Lung (tissue), 12 donors: ENCODE data around the gene KRAS. TPM values are rescaled to one million over a fixed set of nuclear protein-coding genes. Genes with fewer than 3 reads are reported as not detected.
A peak's percentile ranks its signal among the peaks of the same experiment; 100 is the strongest.

Source experiments
- ATAC-seq: fragments of 200-7000 bp; cut with Tn5 transposase; one replicate; pipeline ENCODE4 v1.9.1; 2020; ENCODE audit warnings: moderate number of reproducible peaks; ENCODE audit not compliant: insufficient read depth, low FRiP score
- DNase-seq, 3 donors: peaks; one replicate each; pipeline ENCODE4 v3.0.0-alpha.2; 2013 to 2017
- H3K27ac ChIP-seq, 2 donors: one replicate each; pipeline ENCODE4 v1.5.1; 2013; ENCODE audit warnings: mild to moderate bottlenecking in 2 of 2, moderate library complexity in 2 of 2, control low read depth in 1 of 2, inconsistent platforms in 1 of 2, low read depth in 1 of 2, low read length in 1 of 2
- H3K27me3 ChIP-seq, 3 donors: one replicate each; pipeline ENCODE4 v1.5.1; 2013; ENCODE audit warnings: low read length in 2 of 3; ENCODE audit not compliant: control insufficient read depth in 3 of 3, insufficient read depth in 3 of 3
- H3K36me3 ChIP-seq, 4 donors: one replicate each; pipeline ENCODE4 v1.5.1; 2013; ENCODE audit warnings: low read length in 4 of 4, mild to moderate bottlenecking in 1 of 4, moderate library complexity in 1 of 4; ENCODE audit not compliant: control insufficient read depth in 4 of 4, insufficient read depth in 4 of 4
- H3K4me1 ChIP-seq, 5 donors: one replicate each; pipeline ENCODE4 v1.5.1; 2013; ENCODE audit warnings: low read length in 5 of 5, mild to moderate bottlenecking in 2 of 5, moderate library complexity in 1 of 5; ENCODE audit not compliant: control insufficient read depth in 5 of 5, insufficient read depth in 5 of 5
- H3K4me3 ChIP-seq: one replicate; pipeline ENCODE4 v1.5.1; 2013; ENCODE audit warnings: mild to moderate bottlenecking, control low read depth, moderate library complexity
- H3K9ac ChIP-seq, 2 donors: one replicate each; pipeline ENCODE4 v1.5.1; 2013; ENCODE audit warnings: low read length in 2 of 2, control low read depth in 1 of 2; ENCODE audit not compliant: insufficient read depth in 1 of 2
- H3K9me3 ChIP-seq, 4 donors: one replicate each; pipeline ENCODE4 v1.5.1; 2013; ENCODE audit warnings: low read length in 3 of 4, mild to moderate bottlenecking in 1 of 4, moderate library complexity in 1 of 4; ENCODE audit not compliant: control insufficient read depth in 4 of 4, insufficient read depth in 3 of 4
- WGBS, 2 donors: extraction: QIAGEN DNeasy Blood & Tissue Kit; methylation state at CpG; one replicate each; pipeline ENCODE4 v1.1.7; 2013; 5-methylcytosine and 5-hydroxymethylcytosine counted together
- polyA plus RNA-seq, 2 donors: library from polyadenylated mRNA; stranded (reverse); fragments of 200-250 nt; gene quantifications; one replicate each; pipeline ENCODE4 v1.2.1, GENCODE V29; 2013
- total RNA-seq, 2 donors: library from RNA; depleted of rRNA in 1 of 2; stranded (reverse); fragments of >200 nt in 1 of 2; gene quantifications; one replicate each; pipeline ENCODE4 v1.2.1, GENCODE V29; 2014 to 2021
- TF ChIP-seq, protein P1 (sequence below): IDR thresholded peaks from 2 replicates; pipeline ENCODE4 v1.5.1; 2012; ENCODE audit warnings: mild to moderate bottlenecking; ENCODE audit errors: control extremely low read depth, extremely low read depth
- donor health status: control.
- donor health status: control.
- donor health status: Bipolar disorder and iron deficiency.
- donor health status: healthy.
- donor health status: DM: yes; HTN: yes; CAD: no.

Gene KRAS
- total and polyA plus RNA-seq, 4 donors: 9.8 to 30.4 (median 18.2) TPM

GRCh38 chr12:25241167-25242020 lies 9.3 kb downstream of the KRAS start:
- H3K27me3 ChIP-seq: no peaks in the 10 kb centered on the region
- no peak overlapping the region for H3K27ac ChIP-seq
- H3K9me3 ChIP-seq: no peaks in the 10 kb centered on the region
- WGBS, 2 donors: 46 to 58% methylated on average over 6 of the region's 6 CpGs
- peak in 2 of 3 donors; percentile 65 to 74 for DNase-seq
- H3K9ac ChIP-seq: no peak overlapping the region
- peaks cover 0 to 2% (median 0%) of the 10 kb centered on the region in 5 donors for H3K4me1 ChIP-seq
- no peak overlapping the region for H3K4me3 ChIP-seq
- no peak for ATAC-seq
- H3K36me3 ChIP-seq: peaks cover 2 to 4% (median 4%) of the 10 kb centered on the region in 4 donors
- TF ChIP-seq, protein P1, sequence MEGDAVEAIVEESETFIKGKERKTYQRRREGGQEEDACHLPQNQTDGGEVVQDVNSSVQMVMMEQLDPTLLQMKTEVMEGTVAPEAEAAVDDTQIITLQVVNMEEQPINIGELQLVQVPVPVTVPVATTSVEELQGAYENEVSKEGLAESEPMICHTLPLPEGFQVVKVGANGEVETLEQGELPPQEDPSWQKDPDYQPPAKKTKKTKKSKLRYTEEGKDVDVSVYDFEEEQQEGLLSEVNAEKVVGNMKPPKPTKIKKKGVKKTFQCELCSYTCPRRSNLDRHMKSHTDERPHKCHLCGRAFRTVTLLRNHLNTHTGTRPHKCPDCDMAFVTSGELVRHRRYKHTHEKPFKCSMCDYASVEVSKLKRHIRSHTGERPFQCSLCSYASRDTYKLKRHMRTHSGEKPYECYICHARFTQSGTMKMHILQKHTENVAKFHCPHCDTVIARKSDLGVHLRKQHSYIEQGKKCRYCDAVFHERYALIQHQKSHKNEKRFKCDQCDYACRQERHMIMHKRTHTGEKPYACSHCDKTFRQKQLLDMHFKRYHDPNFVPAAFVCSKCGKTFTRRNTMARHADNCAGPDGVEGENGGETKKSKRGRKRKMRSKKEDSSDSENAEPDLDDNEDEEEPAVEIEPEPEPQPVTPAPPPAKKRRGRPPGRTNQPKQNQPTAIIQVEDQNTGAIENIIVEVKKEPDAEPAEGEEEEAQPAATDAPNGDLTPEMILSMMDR: peak; percentile 29

DNA sequence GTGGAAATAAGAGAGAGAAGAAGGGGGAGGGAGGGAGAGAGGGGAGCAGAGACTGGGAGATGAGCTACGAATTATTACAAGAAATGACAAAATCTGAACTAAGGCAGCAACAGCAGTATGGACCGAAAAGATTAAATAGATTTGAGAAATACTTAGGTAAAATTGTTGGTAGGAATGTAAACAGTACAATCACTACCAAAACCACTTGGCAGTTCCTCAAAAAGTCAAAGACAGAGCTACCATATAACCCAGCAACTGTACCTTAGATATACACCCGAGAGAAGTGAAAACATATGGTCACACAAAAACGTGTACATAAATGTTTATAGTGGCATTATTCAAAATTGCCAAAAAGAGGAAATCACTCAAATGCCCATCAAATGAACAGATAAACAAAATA lies 14.1 kb downstream of the KRAS start:
- no peak for DNase-seq
- H3K4me3 ChIP-seq: no peak overlapping the region
- WGBS, 2 donors: 85% methylated on average over 4 of the region's 4 CpGs
- peak overlapping the region in 1 of 2 donors; percentile 49 for H3K27ac ChIP-seq
- no peak for ATAC-seq
- no peak overlapping the region for H3K9ac ChIP-seq
- no peaks in the 10 kb centered on the region for H3K27me3 ChIP-seq
- H3K4me1 ChIP-seq: no peaks in the 10 kb centered on the region
- H3K9me3 ChIP-seq: no peaks in the 10 kb centered on the region
- TF ChIP-seq, protein P1: no peak
- peaks cover 4 to 6% (median 4%) of the 10 kb centered on the region in 4 donors for H3K36me3 ChIP-seq

DNA sequence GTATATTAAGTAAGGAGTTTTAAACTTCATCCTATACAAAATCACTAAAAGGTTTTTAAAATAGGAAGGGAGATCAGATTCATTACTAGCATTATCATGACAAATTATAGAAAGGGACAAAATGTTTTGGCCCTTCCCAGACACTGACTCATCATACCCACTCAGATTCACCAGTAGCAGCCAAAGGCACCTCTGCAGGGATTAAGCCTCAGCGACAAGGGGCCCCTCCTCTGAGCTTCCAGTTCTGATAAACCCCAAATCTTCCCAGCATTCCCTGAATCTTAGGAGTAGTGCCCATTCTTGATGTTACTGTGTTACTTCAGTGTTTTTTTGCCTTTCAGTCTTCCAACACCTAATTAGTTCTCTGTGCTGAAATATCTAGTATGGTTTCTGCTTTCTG lies 14.5 kb downstream of the KRAS start:
- TF ChIP-seq, protein P1: no peak
- H3K4me3 ChIP-seq: no peak overlapping the region
- no peaks in the 10 kb centered on the region for H3K4me1 ChIP-seq
- peaks cover 4 to 6% (median 4%) of the 10 kb centered on the region in 4 donors for H3K36me3 ChIP-seq
- H3K27me3 ChIP-seq: no peaks in the 10 kb centered on the region
- peak overlapping the region in 1 of 2 donors; percentile 49 for H3K27ac ChIP-seq
- ATAC-seq: no peak
- H3K9me3 ChIP-seq: no peaks in the 10 kb centered on the region
- 75 to 88% methylated on average over 1 of the region's 1 CpG for WGBS, 2 donors
- H3K9ac ChIP-seq: no peak overlapping the region
- DNase-seq: no peak
